Mammary epithelial cell (primary cell): ENCODE measurements around the gene RAMAC.

Experiments
- EZH2 ChIP-seq: IDR thresholded peaks from 2 replicates; pipeline ENCODE4 v1.6.1; 2012; ENCODE audit warnings: low read length, inconsistent platforms, borderline replicate concordance
- TF ChIP-seq, protein P1 (sequence below), 2 donors: IDR thresholded peaks in 1 of 2; conservative IDR thresholded peaks in 1 of 2; 2 replicates each; pipeline ENCODE4 v1.5.1; 2011 to 2012; ENCODE audit warnings: inconsistent platforms in 2 of 2, low read length in 2 of 2, mild to moderate bottlenecking in 2 of 2, control low read depth in 1 of 2, low read depth in 1 of 2; ENCODE audit not compliant: insufficient read depth in 1 of 2; ENCODE audit errors: extremely low read depth in 1 of 2

GRCh38 chr15:82944821-82945220, 41.2 kb upstream of the RAMAC start:
- TF ChIP-seq, protein P1, sequence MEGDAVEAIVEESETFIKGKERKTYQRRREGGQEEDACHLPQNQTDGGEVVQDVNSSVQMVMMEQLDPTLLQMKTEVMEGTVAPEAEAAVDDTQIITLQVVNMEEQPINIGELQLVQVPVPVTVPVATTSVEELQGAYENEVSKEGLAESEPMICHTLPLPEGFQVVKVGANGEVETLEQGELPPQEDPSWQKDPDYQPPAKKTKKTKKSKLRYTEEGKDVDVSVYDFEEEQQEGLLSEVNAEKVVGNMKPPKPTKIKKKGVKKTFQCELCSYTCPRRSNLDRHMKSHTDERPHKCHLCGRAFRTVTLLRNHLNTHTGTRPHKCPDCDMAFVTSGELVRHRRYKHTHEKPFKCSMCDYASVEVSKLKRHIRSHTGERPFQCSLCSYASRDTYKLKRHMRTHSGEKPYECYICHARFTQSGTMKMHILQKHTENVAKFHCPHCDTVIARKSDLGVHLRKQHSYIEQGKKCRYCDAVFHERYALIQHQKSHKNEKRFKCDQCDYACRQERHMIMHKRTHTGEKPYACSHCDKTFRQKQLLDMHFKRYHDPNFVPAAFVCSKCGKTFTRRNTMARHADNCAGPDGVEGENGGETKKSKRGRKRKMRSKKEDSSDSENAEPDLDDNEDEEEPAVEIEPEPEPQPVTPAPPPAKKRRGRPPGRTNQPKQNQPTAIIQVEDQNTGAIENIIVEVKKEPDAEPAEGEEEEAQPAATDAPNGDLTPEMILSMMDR (conservative IDR thresholded peaks at IDR 0.05 in 1 of 2, IDR thresholded peaks at IDR 0.05 in 1 of 2; ENCODE audit: extremely low read depth in 1 of 2, insufficient read depth in 1 of 2, low read depth in 1 of 2, low read length in 2 of 2) = no peak
- no peak for TF ChIP-seq EZH2
